HUES48 (cell line): ENCODE results near the gene CLDN18.

Experiments
- H3K27ac ChIP-seq: one replicate; pipeline ENCODE4 v1.7.0; 2013; ENCODE audit warnings: low read depth, low read length, inconsistent platforms
- H3K27me3 ChIP-seq: 2 replicates; pipeline ENCODE4 v1.6.1; 2013; ENCODE audit warnings: mild to moderate bottlenecking, low read length; ENCODE audit not compliant: control insufficient read depth, insufficient read depth
- H3K36me3 ChIP-seq: 2 replicates; pipeline ENCODE4 v1.6.1; 2013; ENCODE audit warnings: low read length; ENCODE audit not compliant: control insufficient read depth, insufficient read depth
- H3K4me1 ChIP-seq: 2 replicates; pipeline ENCODE4 v1.6.1; 2013; ENCODE audit warnings: mild to moderate bottlenecking, low read length; ENCODE audit not compliant: control insufficient read depth, insufficient read depth
- H3K4me3 ChIP-seq: 2 replicates; pipeline ENCODE4 v1.5.1; 2013; ENCODE audit warnings: mild to moderate bottlenecking, low read depth, low read length
- H3K9ac ChIP-seq: 2 replicates; pipeline ENCODE4 v1.6.1; 2013; ENCODE audit warnings: mild to moderate bottlenecking, low read depth, low read length, moderate library complexity
- H3K9me3 ChIP-seq: 2 replicates; pipeline ENCODE4 v1.6.1; 2013; ENCODE audit warnings: low read length; ENCODE audit not compliant: control insufficient read depth, insufficient read depth

Gene CLDN18

GRCh38 chr3:138065949-138066348 is 56.0 kb downstream of the CLDN18 start:
- Histone ChIP-seq H3K4me3 (no peak overlapping the region), H3K9ac (no peak overlapping the region)

GRCh38 chr3:138066383-138066782 is 56.4 kb downstream of the CLDN18 start:
- Histone ChIP-seq H3K27me3 (no peaks in the 10 kb centered on the region), H3K9me3 (no peaks in the 10 kb centered on the region), H3K4me1 (no peaks in the 10 kb centered on the region), H3K4me3 (no peak overlapping the region), H3K36me3 (peaks cover 58% of the 10 kb centered on the region), H3K27ac (no peak overlapping the region), H3K9ac (no peak overlapping the region)

More at GRCh38 chr3:138065949-138066348, 56.0 kb downstream of the CLDN18 start:
- H3K9me3 ChIP-seq = no peaks in the 10 kb centered on the region
- H3K27me3 ChIP-seq = no peaks in the 10 kb centered on the region
- peaks cover 53% of the 10 kb centered on the region for H3K36me3 ChIP-seq
- no peak overlapping the region for H3K27ac ChIP-seq
- H3K4me1 ChIP-seq = no peaks in the 10 kb centered on the region

- Histone ChIP-seq H3K9ac (no peak overlapping the region), H3K4me1 (no peaks in the 10 kb centered on the region), H3K9me3 (no peaks in the 10 kb centered on the region), H3K27ac (no peak overlapping the region), H3K27me3 (no peaks in the 10 kb centered on the region), H3K4me3 (no peak overlapping the region), H3K36me3 (peaks cover 63% of the 10 kb centered on the region)
Observed at GRCh38 chr3:138066972-138067371, 57.0 kb downstream of the CLDN18 start.

- H3K4me1 ChIP-seq = 0 out of 2 replicates have a peak, but pooled peaks cover 4% of the 10 kb centered on the region
- H3K27ac ChIP-seq = no peak overlapping the region
- H3K4me3 ChIP-seq = no peak overlapping the region
- H3K36me3 ChIP-seq = peaks cover 57% of the 10 kb centered on the region
- no peaks in the 10 kb centered on the region for H3K27me3 ChIP-seq
- H3K9ac ChIP-seq = no peak overlapping the region
- no peaks in the 10 kb centered on the region for H3K9me3 ChIP-seq
Observed at GRCh38 chr3:138068046-138068445, 58.1 kb downstream of the CLDN18 start.

GRCh38 chr3:138068579-138069174 is 58.7 kb downstream of the CLDN18 start:
- Histone ChIP-seq H3K9ac (no peak overlapping the region), H3K9me3 (no peaks in the 10 kb centered on the region), H3K36me3 (peaks cover 52% of the 10 kb centered on the region), H3K4me1 (0 out of 2 replicates have a peak, but pooled peaks cover 7% of the 10 kb centered on the region), H3K27me3 (no peaks in the 10 kb centered on the region), H3K27ac (no peak overlapping the region), H3K4me3 (no peak overlapping the region)

GRCh38 chr3:138070006-138070405 is 60.0 kb downstream of the CLDN18 start:
- Histone ChIP-seq H3K4me3 (no peak overlapping the region), H3K9ac (no peak overlapping the region), H3K27me3 (no peaks in the 10 kb centered on the region), H3K4me1 (0 out of 2 replicates have a peak, but pooled peaks cover 7% of the 10 kb centered on the region), H3K27ac (no peak overlapping the region), H3K9me3 (no peaks in the 10 kb centered on the region), H3K36me3 (peaks cover 40% of the 10 kb centered on the region)

- H3K36me3 ChIP-seq = peaks cover 34% of the 10 kb centered on the region
Observed at GRCh38 chr3:138072796-138073195, 62.8 kb downstream of the CLDN18 start.

GRCh38 chr3:138078096-138078495 is 68.1 kb downstream of the CLDN18 start:
- no peak overlapping the region for H3K4me3 ChIP-seq
- no peak overlapping the region for H3K9ac ChIP-seq
- no peaks in the 10 kb centered on the region for H3K9me3 ChIP-seq
- H3K36me3 ChIP-seq = peaks cover 23% of the 10 kb centered on the region
- 0 out of 2 replicates have a peak, but pooled peaks cover 2% of the 10 kb centered on the region for H3K4me1 ChIP-seq
- no peak overlapping the region for H3K27ac ChIP-seq
- H3K27me3 ChIP-seq = no peaks in the 10 kb centered on the region

More at GRCh38 chr3:138072796-138073195, 62.8 kb downstream of the CLDN18 start:
- Histone ChIP-seq H3K4me3 (no peak overlapping the region), H3K9me3 (no peaks in the 10 kb centered on the region), H3K27ac (peak overlapping the region; percentile 45), H3K9ac (no peak overlapping the region), H3K27me3 (no peaks in the 10 kb centered on the region), H3K4me1 (0 out of 2 replicates have a peak, but pooled peaks cover 7% of the 10 kb centered on the region)

- Histone ChIP-seq H3K4me3 (no peak overlapping the region), H3K9me3 (no peaks in the 10 kb centered on the region), H3K4me1 (no peaks in the 10 kb centered on the region), H3K36me3 (peaks cover 29% of the 10 kb centered on the region), H3K27ac (peak overlapping the region; percentile 66), H3K27me3 (no peaks in the 10 kb centered on the region), H3K9ac (no peak overlapping the region)
Observed at GRCh38 chr3:138078901-138079344, 69.0 kb downstream of the CLDN18 start.

- Histone ChIP-seq H3K36me3 (peaks cover 37% of the 10 kb centered on the region), H3K4me3 (no peak overlapping the region), H3K4me1 (no peaks in the 10 kb centered on the region), H3K27me3 (no peaks in the 10 kb centered on the region), H3K9ac (no peak overlapping the region), H3K27ac (peak overlapping the region; percentile 45), H3K9me3 (no peaks in the 10 kb centered on the region)
Observed at GRCh38 chr3:138079901-138080300, 69.9 kb downstream of the CLDN18 start.

GRCh38 chr3:138081371-138082084 is 71.6 kb downstream of the CLDN18 start:
- peaks cover 40% of the 10 kb centered on the region for H3K36me3 ChIP-seq
- no peak overlapping the region for H3K9ac ChIP-seq
- peak overlapping the region; percentile 82 for H3K27ac ChIP-seq
- no peaks in the 10 kb centered on the region for H3K4me1 ChIP-seq
- no peaks in the 10 kb centered on the region for H3K27me3 ChIP-seq
- H3K4me3 ChIP-seq = no peak overlapping the region
- H3K9me3 ChIP-seq = no peaks in the 10 kb centered on the region
